Measurements from ENCODE around the gene PRAME. TPM values are rescaled to one million over a fixed set of nuclear protein-coding genes. Genes with fewer than 3 reads are reported as not detected.

PRAME gene
- total and polyA plus RNA-seq, 2 donors (not counting 1 experiment from before 2014, with no cell fraction given) = 0.20 TPM; not detected in 1

DNA sequence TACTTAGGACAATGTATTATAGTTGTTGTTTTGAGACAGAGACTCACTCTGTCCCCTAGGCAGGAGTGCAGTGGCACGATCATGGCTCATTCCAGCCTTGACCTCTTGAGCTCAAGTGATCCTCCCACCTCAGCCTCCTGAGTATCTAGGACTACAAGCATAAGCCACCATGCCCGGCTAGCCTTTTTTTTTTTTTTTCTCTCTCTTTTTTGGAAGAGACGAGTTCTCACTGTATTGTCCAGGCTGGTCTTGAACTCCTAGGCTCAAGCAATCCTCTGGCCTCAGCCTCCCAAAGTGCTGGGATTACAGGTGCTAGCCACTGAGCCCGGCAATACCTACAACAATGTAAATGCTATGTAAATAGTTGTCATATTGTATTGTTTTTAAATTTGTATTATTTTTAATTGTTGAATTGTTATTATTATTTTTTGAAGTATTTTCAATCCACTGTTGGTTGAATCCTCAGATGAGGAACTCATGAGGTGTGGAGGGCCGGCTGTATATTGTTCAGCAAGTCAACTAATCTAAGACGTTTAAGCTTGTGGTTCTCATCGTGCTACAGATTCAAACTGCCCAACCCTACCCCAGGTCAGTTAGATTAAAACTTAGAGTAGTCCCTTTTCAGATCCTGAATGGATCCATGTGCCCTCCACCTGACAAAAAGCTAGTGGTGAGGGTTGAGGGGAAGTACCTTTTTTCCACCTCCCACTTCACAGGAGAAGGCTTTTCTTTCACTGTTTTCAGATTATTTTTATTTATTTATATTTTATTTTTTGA is 27.1 kb downstream of the PRAME start:
- H3K4me3 ChIP-seq (replicated peaks in 1 of 4; ENCODE audit: control extremely low read depth in 1 of 4, insufficient read depth in 1 of 4, low read depth in 3 of 4, low read length in 4 of 4) = no peak overlapping the region
- H3K9ac ChIP-seq (ENCODE audit: insufficient read depth, low read length) = no peak overlapping the region
- no peaks in the 10 kb centered on the region for H3K79me2 ChIP-seq (ENCODE audit: control insufficient read depth, insufficient read depth, low read length)
- H3K4me1 ChIP-seq (ENCODE audit: control insufficient read depth, extremely low read depth, insufficient read depth, low read length) = no peaks in the 10 kb centered on the region
- TF ChIP-seq, protein P1, sequence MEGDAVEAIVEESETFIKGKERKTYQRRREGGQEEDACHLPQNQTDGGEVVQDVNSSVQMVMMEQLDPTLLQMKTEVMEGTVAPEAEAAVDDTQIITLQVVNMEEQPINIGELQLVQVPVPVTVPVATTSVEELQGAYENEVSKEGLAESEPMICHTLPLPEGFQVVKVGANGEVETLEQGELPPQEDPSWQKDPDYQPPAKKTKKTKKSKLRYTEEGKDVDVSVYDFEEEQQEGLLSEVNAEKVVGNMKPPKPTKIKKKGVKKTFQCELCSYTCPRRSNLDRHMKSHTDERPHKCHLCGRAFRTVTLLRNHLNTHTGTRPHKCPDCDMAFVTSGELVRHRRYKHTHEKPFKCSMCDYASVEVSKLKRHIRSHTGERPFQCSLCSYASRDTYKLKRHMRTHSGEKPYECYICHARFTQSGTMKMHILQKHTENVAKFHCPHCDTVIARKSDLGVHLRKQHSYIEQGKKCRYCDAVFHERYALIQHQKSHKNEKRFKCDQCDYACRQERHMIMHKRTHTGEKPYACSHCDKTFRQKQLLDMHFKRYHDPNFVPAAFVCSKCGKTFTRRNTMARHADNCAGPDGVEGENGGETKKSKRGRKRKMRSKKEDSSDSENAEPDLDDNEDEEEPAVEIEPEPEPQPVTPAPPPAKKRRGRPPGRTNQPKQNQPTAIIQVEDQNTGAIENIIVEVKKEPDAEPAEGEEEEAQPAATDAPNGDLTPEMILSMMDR (conservative IDR thresholded peaks at IDR 0.05 in 1 of 2, IDR thresholded peaks at IDR 0.05 in 1 of 2; ENCODE audit: low read depth in 1 of 2, low read length in 2 of 2) = no peak
- no peak for TF ChIP-seq EZH2 (IDR thresholded peaks at IDR 0.05; ENCODE audit: low read length, missing control alignments)
- no peaks in the 10 kb centered on the region for H3K27me3 ChIP-seq (ENCODE audit: control insufficient read depth, insufficient read depth, low read length)
- H3K27ac ChIP-seq (ENCODE audit: insufficient read depth, low read length) = no peak overlapping the region
- no peak for DNase-seq (ENCODE audit: low read depth in 2 of 2)
- H3K9me3 ChIP-seq (ENCODE audit: control insufficient read depth, insufficient read depth, low read depth, low read length) = no peaks in the 10 kb centered on the region
- no peaks in the 10 kb centered on the region for H4K20me1 ChIP-seq (ENCODE audit: control insufficient read depth, extremely low read depth, insufficient read depth, low read length)
- no peaks in the 10 kb centered on the region for H3K36me3 ChIP-seq (ENCODE audit: control insufficient read depth, insufficient read depth, low read length)
- H2AFZ ChIP-seq (ENCODE audit: low read length) = no peak overlapping the region
- no peak overlapping the region for H3K4me2 ChIP-seq (ENCODE audit: extremely low read depth, insufficient read depth, low read length)

DNA sequence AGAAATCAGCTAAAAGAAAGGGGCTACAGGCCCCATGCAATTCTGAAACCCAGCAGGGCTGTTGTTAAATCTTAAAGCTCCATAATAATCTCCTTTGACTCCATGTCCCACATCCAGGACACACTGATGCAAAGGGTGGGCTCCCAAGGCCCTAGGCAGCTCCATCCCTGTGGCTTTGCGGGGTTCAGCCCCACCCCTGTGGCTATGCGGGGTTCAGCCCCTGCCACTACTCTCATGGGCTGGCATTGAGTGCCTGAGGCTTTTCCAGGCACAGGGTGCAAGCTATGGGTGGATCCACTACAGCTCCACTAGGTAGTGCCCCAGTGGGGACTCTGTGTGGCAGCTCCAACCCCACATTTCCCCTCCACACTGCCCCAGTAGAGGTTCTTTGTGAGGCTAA is 30.3 kb downstream of the PRAME start:
- no peaks in the 10 kb centered on the region for H3K27me3 ChIP-seq (ENCODE audit: control insufficient read depth, insufficient read depth, low read length)
- no peak overlapping the region for H3K4me2 ChIP-seq (ENCODE audit: extremely low read depth, insufficient read depth, low read length)
- no peak overlapping the region for H3K27ac ChIP-seq (ENCODE audit: insufficient read depth, low read length)
- TF ChIP-seq EZH2 (IDR thresholded peaks at IDR 0.05; ENCODE audit: low read length, missing control alignments) = no peak
- TF ChIP-seq, protein P1 (conservative IDR thresholded peaks at IDR 0.05 in 1 of 2, IDR thresholded peaks at IDR 0.05 in 1 of 2; ENCODE audit: low read depth in 1 of 2, low read length in 2 of 2) = no peak
- H3K79me2 ChIP-seq (ENCODE audit: control insufficient read depth, insufficient read depth, low read length) = no peaks in the 10 kb centered on the region
- H3K4me1 ChIP-seq (ENCODE audit: control insufficient read depth, extremely low read depth, insufficient read depth, low read length) = no peaks in the 10 kb centered on the region
- no peaks in the 10 kb centered on the region for H3K36me3 ChIP-seq (ENCODE audit: control insufficient read depth, insufficient read depth, low read length)
- no peaks in the 10 kb centered on the region for H4K20me1 ChIP-seq (ENCODE audit: control insufficient read depth, extremely low read depth, insufficient read depth, low read length)
- DNase-seq (ENCODE audit: low read depth in 2 of 2) = no peak
- no peak overlapping the region for H2AFZ ChIP-seq (ENCODE audit: low read length)
- no peak overlapping the region for H3K9ac ChIP-seq (ENCODE audit: insufficient read depth, low read length)
- no peaks in the 10 kb centered on the region for H3K9me3 ChIP-seq (ENCODE audit: control insufficient read depth, insufficient read depth, low read depth, low read length)
- no peak overlapping the region for H3K4me3 ChIP-seq (replicated peaks in 1 of 4; ENCODE audit: control extremely low read depth in 1 of 4, insufficient read depth in 1 of 4, low read depth in 3 of 4, low read length in 4 of 4)

DNA sequence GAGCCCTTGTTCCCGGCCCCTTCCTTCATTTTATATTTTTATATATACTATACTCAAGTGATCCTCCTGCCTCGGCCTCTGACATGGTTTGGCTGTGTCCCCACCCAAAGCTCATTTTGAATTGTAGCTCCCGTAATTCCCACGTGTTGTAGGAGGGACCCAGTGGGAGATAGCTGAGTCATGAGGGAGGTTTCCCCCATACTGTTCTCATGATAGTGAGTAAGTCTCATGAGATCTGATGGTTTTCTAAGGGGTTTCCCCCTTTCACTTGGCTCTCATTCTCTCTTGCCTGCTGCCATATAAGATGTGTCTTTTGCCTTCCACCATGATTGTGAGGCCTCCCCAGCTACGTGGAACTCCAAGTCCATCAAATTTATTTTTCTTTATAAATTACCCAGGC is 31.8 kb downstream of the PRAME start:
- no peaks in the 10 kb centered on the region for H4K20me1 ChIP-seq (ENCODE audit: control insufficient read depth, extremely low read depth, insufficient read depth, low read length)
- no peaks in the 10 kb centered on the region for H3K4me1 ChIP-seq (ENCODE audit: control insufficient read depth, extremely low read depth, insufficient read depth, low read length)
- DNase-seq (ENCODE audit: low read depth in 2 of 2) = no peak
- H3K79me2 ChIP-seq (ENCODE audit: control insufficient read depth, insufficient read depth, low read length) = no peaks in the 10 kb centered on the region
- TF ChIP-seq, protein P1 (conservative IDR thresholded peaks at IDR 0.05 in 1 of 2, IDR thresholded peaks at IDR 0.05 in 1 of 2; ENCODE audit: low read depth in 1 of 2, low read length in 2 of 2) = no peak
- no peak for TF ChIP-seq EZH2 (IDR thresholded peaks at IDR 0.05; ENCODE audit: low read length, missing control alignments)
- no peak overlapping the region for H3K4me3 ChIP-seq (replicated peaks in 1 of 4; ENCODE audit: control extremely low read depth in 1 of 4, insufficient read depth in 1 of 4, low read depth in 3 of 4, low read length in 4 of 4)
- no peak overlapping the region for H3K4me2 ChIP-seq (ENCODE audit: extremely low read depth, insufficient read depth, low read length)
- H3K9ac ChIP-seq (ENCODE audit: insufficient read depth, low read length) = no peak overlapping the region
- H3K27me3 ChIP-seq (ENCODE audit: control insufficient read depth, insufficient read depth, low read length) = no peaks in the 10 kb centered on the region
- no peak overlapping the region for H2AFZ ChIP-seq (ENCODE audit: low read length)
- H3K36me3 ChIP-seq (ENCODE audit: control insufficient read depth, insufficient read depth, low read length) = no peaks in the 10 kb centered on the region
- no peaks in the 10 kb centered on the region for H3K9me3 ChIP-seq (ENCODE audit: control insufficient read depth, insufficient read depth, low read depth, low read length)
- no peak overlapping the region for H3K27ac ChIP-seq (ENCODE audit: insufficient read depth, low read length)

Measured in fibroblast of lung (primary cell).